K562 (cell line): ENCODE measurements around the gene SKOR1. TPM values are rescaled to one million over a fixed set of nuclear protein-coding genes. Genes with fewer than 3 reads are reported as not detected.

ENCODE experiments used
- CAMTA2 ChIP-seq: fragments of 250-450 bp; sonication (Bioruptor Pico); conservative IDR thresholded peaks from 2 replicates; pipeline ENCODE4 v1.5.1; 2022
- CBFB ChIP-seq: sonication (generic); formaldehyde crosslinking; IDR thresholded peaks from 2 replicates; pipeline ENCODE4 v1.4.0; 2020; ENCODE audit warnings: mild to moderate bottlenecking, missing genetic modification reagents
- CCNT2 ChIP-seq: IDR thresholded peaks from 2 replicates; pipeline ENCODE4 v1.6.1; 2011; ENCODE audit warnings: borderline replicate concordance, low read depth, mild to moderate bottlenecking, moderate library complexity, mixed read lengths, low read length; ENCODE audit not compliant: insufficient read length; ENCODE audit errors: extremely low read depth
- CREB1 ChIP-seq, 2 experiments: sonication (generic) in 1 of 2; formaldehyde crosslinking in 1 of 2; IDR thresholded peaks; 2 replicates each; pipeline versions ENCODE4 v1.6.1 to v1.8.0; 2012 to 2022; ENCODE audit warnings: inconsistent platforms in 1 of 2, mild to moderate bottlenecking in 1 of 2, missing genetic modification reagents in 1 of 2, moderate library complexity in 1 of 2
- GABPB1 ChIP-seq: sonication (generic); formaldehyde crosslinking; IDR thresholded peaks from 2 replicates; pipeline ENCODE4 v1.8.0; 2022; ENCODE audit warnings: mild to moderate bottlenecking, missing genetic modification reagents
- KAT8 ChIP-seq: fragments of 450-650 bp; IDR thresholded peaks from 2 replicates; pipeline ENCODE4 v1.6.1; 2016; ENCODE audit warnings: low read depth, mild to moderate bottlenecking
- NFIC ChIP-seq: fragments of 450-650 bp; IDR thresholded peaks from 2 replicates; pipeline ENCODE4 v1.6.1; 2017; ENCODE audit warnings: mild to moderate bottlenecking, inconsistent platforms
- POLR2AphosphoS5 ChIP-seq: IDR thresholded peaks from 2 replicates; pipeline ENCODE4 v1.6.1; 2011; ENCODE audit warnings: mild to moderate bottlenecking, low read depth, low read length, moderate library complexity; ENCODE audit not compliant: control insufficient read depth, insufficient read depth
- PPARD ChIP-seq: fragments of 250-450 bp; sonication (Bioruptor Pico); IDR thresholded peaks from 2 replicates; pipeline ENCODE4 v1.8.0; 2022; ENCODE audit warnings: inconsistent platforms, mild to moderate bottlenecking, moderate library complexity
- RFX5 ChIP-seq: IDR thresholded peaks from 2 replicates; pipeline ENCODE4 v1.6.1; 2011; ENCODE audit warnings: low read depth, mild to moderate bottlenecking, improper control_type of control experiment, low read length
- SMC3 ChIP-seq: conservative IDR thresholded peaks from 2 replicates; pipeline ENCODE4 v1.6.1; 2011; ENCODE audit warnings: low read depth, low read length, improper control_type of control experiment; ENCODE audit not compliant: insufficient read depth
- SNRNP70 ChIP-seq: fragments of 200-400 bp; formaldehyde crosslinking; optimal IDR thresholded peaks from 2 replicates; pipeline ENCODE3; 2017; ENCODE audit warnings: low read depth, low read length
- TAL1 ChIP-seq: fragments of 450-650 bp; IDR thresholded peaks from 2 replicates; pipeline ENCODE4 v1.6.1; 2016; ENCODE audit warnings: mild to moderate bottlenecking
- XRCC3 ChIP-seq: fragments of 450-650 bp; IDR thresholded peaks from 2 replicates; pipeline ENCODE4 v1.6.1; 2017; ENCODE audit warnings: mild to moderate bottlenecking, moderate library complexity
- ZBTB7A ChIP-seq: IDR thresholded peaks from 2 replicates; pipeline ENCODE4 v1.6.1; 2011; ENCODE audit warnings: low read depth, mild to moderate bottlenecking, low read length, moderate library complexity, borderline replicate concordance; ENCODE audit not compliant: control insufficient read depth
- ZNF121 ChIP-seq: sonication (generic); formaldehyde crosslinking; conservative IDR thresholded peaks from 2 replicates; pipeline ENCODE4 v1.8.0; 2022; ENCODE audit warnings: missing genetic modification reagents
- ZNF239 ChIP-seq: fragments of 250-450 bp; sonication (Bioruptor Pico); IDR thresholded peaks from 2 replicates; pipeline ENCODE4 v1.4.0; 2020; ENCODE audit warnings: mild to moderate bottlenecking
- ZNF253 ChIP-seq: fragments of 250-450 bp; sonication (Bioruptor Pico); conservative IDR thresholded peaks from 2 replicates; pipeline ENCODE4 v1.6.1; 2021; ENCODE audit warnings: mild to moderate bottlenecking
- polyA plus RNA-seq, 8 experiments: library from polyadenylated mRNA; depleted of rRNA in 4 of 8; stranded (reverse) in 5 of 8; unstranded in 3 of 8; fragments of >200 nt; fragmentation: Nextera tagmentation in 2 of 8; fragmentation: Illumina TruSeq in 1 of 8; extraction: Ambion mirVana in 2 of 8; extraction: Trizol in 1 of 8; gene quantifications; 2 replicates each; pipeline versions ENCODE4 v1.2.1 to v1.2.3, GENCODE V29; 2011 to 2014; ENCODE audit warnings: inconsistent platforms in 1 of 8, missing spikeins in 1 of 8
- total RNA-seq, 7 experiments: library from RNA; depleted of rRNA in 6 of 7; stranded (reverse); fragments of >200 nt in 6 of 7; fragmentation: Illumina TruSeq in 2 of 7; extraction: Trizol in 2 of 7; gene quantifications; 2 replicates each; pipeline versions ENCODE4 v1.2.1 to v1.2.3, GENCODE V29; 2011 to 2021; ENCODE audit warnings: low replicate concordance in 1 of 7
- TF ChIP-seq, protein P1 (sequence below): fragments of 250-450 bp; sonication (Bioruptor Pico); IDR thresholded peaks from 2 replicates; pipeline ENCODE4 v1.4.0; 2020
- TF ChIP-seq, protein P2 (sequence below): sonication (generic); formaldehyde crosslinking; IDR thresholded peaks from 2 replicates; pipeline ENCODE4 v1.8.0; 2022; ENCODE audit warnings: mild to moderate bottlenecking, missing genetic modification reagents
- TF ChIP-seq, protein P3 (sequence below): fragments of 450-650 bp; IDR thresholded peaks from 2 replicates; pipeline ENCODE4 v1.6.1; 2017; ENCODE audit warnings: antibody characterized with exemption, mild to moderate bottlenecking
- TF ChIP-seq, protein P4 (sequence below): fragments of 450-650 bp; IDR thresholded peaks from 2 replicates; pipeline ENCODE4 v1.6.1; 2017; ENCODE audit warnings: mild to moderate bottlenecking, moderate library complexity
- TF ChIP-seq, protein P5 (sequence below): fragments of 250-450 bp; sonication (Bioruptor Pico); IDR thresholded peaks from 2 replicates; pipeline ENCODE4 v1.9.0; 2021; ENCODE audit warnings: mild to moderate bottlenecking

SKOR1 gene
- total and polyA plus RNA-seq, 9 of the 15 experiments (the other 6 are each of a cell fraction or from before 2014, with no cell fraction given) = 0.04 to 0.41 (median 0.09) TPM; not detected in 3

DNA sequence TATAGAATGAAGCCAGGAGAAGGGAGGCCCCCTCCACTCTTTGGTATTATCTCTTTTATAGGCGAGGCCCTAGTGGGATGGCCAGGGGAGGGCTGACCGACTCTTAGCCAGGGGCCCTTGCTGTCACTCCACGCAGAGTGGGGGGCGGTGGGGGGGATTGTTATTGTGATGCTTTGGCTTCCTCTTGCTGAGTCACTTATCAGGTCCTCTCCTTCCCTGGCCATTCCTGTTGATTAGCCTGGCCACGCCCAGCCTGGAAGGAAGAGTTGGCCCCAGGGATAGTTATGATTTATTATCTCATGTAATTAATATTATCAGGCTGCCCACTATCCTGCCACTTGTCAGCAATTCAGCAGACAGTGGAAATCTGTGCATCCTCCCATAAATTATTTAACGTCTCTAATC, 25.5 kb upstream of the SKOR1 start (continued):
- peak; percentile 22; the same call in 1 of the 2 replicates for TF ChIP-seq NFIC
- TF ChIP-seq XRCC3 = no peak
- TF ChIP-seq, protein P1, sequence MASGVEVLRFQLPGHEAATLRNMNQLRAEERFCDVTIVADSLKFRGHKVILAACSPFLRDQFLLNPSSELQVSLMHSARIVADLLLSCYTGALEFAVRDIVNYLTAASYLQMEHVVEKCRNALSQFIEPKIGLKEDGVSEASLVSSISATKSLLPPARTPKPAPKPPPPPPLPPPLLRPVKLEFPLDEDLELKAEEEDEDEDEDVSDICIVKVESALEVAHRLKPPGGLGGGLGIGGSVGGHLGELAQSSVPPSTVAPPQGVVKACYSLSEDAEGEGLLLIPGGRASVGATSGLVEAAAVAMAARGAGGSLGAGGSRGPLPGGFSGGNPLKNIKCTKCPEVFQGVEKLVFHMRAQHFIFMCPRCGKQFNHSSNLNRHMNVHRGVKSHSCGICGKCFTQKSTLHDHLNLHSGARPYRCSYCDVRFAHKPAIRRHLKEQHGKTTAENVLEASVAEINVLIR (CRISPR knock-in tag) = no peak
- TF ChIP-seq TAL1 = peak; percentile 65
- TF ChIP-seq POLR2AphosphoS5 = no peak; the same call in 1 of the 2 replicates
- no peak for TF ChIP-seq SMC3
- no peak for TF ChIP-seq ZNF239 (CRISPR knock-in tag)
- peak; percentile 44 for TF ChIP-seq CCNT2
- TF ChIP-seq SNRNP70 = no peak
- TF ChIP-seq, protein P2, sequence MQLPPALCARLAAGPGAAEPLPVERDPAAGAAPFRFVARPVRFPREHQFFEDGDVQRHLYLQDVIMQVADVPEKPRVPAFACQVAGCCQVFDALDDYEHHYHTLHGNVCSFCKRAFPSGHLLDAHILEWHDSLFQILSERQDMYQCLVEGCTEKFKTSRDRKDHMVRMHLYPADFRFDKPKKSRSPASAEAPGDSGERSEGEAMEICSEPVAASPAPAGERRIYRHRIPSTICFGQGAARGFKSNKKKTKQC (CRISPR knock-in tag) = no peak
- 0 out of 2 replicates have a peak, but pooled peaks have one; percentile 40 for TF ChIP-seq ZBTB7A
- no peak for TF ChIP-seq KAT8
- no peak for TF ChIP-seq ZNF253
- TF ChIP-seq CBFB (CRISPR knock-in tag) = no peak
- TF ChIP-seq CREB1 (IDR thresholded peaks at IDR 0.05) = no peak
- no peak for TF ChIP-seq CREB1 (CRISPR knock-in tag; IDR thresholded peaks at IDR 0.05)
- TF ChIP-seq, protein P3, sequence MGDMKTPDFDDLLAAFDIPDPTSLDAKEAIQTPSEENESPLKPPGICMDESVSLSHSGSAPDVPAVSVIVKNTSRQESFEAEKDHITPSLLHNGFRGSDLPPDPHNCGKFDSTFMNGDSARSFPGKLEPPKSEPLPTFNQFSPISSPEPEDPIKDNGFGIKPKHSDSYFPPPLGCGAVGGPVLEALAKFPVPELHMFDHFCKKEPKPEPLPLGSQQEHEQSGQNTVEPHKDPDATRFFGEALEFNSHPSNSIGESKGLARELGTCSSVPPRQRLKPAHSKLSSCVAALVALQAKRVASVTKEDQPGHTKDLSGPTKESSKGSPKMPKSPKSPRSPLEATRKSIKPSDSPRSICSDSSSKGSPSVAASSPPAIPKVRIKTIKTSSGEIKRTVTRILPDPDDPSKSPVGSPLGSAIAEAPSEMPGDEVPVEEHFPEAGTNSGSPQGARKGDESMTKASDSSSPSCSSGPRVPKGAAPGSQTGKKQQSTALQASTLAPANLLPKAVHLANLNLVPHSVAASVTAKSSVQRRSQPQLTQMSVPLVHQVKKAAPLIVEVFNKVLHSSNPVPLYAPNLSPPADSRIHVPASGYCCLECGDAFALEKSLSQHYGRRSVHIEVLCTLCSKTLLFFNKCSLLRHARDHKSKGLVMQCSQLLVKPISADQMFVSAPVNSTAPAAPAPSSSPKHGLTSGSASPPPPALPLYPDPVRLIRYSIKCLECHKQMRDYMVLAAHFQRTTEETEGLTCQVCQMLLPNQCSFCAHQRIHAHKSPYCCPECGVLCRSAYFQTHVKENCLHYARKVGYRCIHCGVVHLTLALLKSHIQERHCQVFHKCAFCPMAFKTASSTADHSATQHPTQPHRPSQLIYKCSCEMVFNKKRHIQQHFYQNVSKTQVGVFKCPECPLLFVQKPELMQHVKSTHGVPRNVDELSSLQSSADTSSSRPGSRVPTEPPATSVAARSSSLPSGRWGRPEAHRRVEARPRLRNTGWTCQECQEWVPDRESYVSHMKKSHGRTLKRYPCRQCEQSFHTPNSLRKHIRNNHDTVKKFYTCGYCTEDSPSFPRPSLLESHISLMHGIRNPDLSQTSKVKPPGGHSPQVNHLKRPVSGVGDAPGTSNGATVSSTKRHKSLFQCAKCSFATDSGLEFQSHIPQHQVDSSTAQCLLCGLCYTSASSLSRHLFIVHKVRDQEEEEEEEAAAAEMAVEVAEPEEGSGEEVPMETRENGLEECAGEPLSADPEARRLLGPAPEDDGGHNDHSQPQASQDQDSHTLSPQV = no peak
- TF ChIP-seq RFX5 = no peak
- no peak for TF ChIP-seq ZNF121 (CRISPR knock-in tag)
- TF ChIP-seq, protein P4, sequence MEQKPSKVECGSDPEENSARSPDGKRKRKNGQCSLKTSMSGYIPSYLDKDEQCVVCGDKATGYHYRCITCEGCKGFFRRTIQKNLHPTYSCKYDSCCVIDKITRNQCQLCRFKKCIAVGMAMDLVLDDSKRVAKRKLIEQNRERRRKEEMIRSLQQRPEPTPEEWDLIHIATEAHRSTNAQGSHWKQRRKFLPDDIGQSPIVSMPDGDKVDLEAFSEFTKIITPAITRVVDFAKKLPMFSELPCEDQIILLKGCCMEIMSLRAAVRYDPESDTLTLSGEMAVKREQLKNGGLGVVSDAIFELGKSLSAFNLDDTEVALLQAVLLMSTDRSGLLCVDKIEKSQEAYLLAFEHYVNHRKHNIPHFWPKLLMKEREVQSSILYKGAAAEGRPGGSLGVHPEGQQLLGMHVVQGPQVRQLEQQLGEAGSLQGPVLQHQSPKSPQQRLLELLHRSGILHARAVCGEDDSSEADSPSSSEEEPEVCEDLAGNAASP = no peak
- TF ChIP-seq CAMTA2 (CRISPR knock-in tag) = no peak
- TF ChIP-seq GABPB1 (CRISPR knock-in tag) = no peak
- no peak for TF ChIP-seq PPARD (CRISPR knock-in tag)
- TF ChIP-seq, protein P5, sequence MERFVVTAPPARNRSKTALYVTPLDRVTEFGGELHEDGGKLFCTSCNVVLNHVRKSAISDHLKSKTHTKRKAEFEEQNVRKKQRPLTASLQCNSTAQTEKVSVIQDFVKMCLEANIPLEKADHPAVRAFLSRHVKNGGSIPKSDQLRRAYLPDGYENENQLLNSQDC (CRISPR knock-in tag) = no peak
